Ishikawa (cell line): ENCODE measurements around the gene VSIG8.

Experiments
- CEBPB ChIP-seq: IDR thresholded peaks from 2 replicates; pipeline ENCODE4 v1.6.1; 2012
- CREB1 ChIP-seq: IDR thresholded peaks from 2 replicates; pipeline ENCODE4 v1.6.1; 2012; ENCODE audit warnings: low read depth
- EGR1 ChIP-seq: IDR thresholded peaks from 2 replicates; pipeline ENCODE4 v1.6.1; 2012
- EP300 ChIP-seq: IDR thresholded peaks from 2 replicates; pipeline ENCODE4 v1.6.1; 2012; ENCODE audit warnings: borderline replicate concordance
- FOXM1 ChIP-seq: IDR thresholded peaks from 2 replicates; pipeline ENCODE4 v1.6.1; 2012; ENCODE audit warnings: low read depth, borderline replicate concordance
- MAX ChIP-seq: IDR thresholded peaks from 2 replicates; pipeline ENCODE4 v1.6.1; 2012
- NFIC ChIP-seq: IDR thresholded peaks from 2 replicates; pipeline ENCODE4 v1.6.1; 2012
- RAD21 ChIP-seq: IDR thresholded peaks from 2 replicates; pipeline ENCODE4 v1.6.1; 2012; ENCODE audit warnings: low read depth
- REST ChIP-seq: IDR thresholded peaks from 2 replicates; pipeline ENCODE4 v1.6.1; 2012; ENCODE audit warnings: low read depth, mild to moderate bottlenecking
- TAF1 ChIP-seq: IDR thresholded peaks from 2 replicates; pipeline ENCODE4 v1.6.1; 2012; ENCODE audit warnings: low read depth, mild to moderate bottlenecking
- TCF12 ChIP-seq: IDR thresholded peaks from 2 replicates; pipeline ENCODE4 v1.6.1; 2012; ENCODE audit warnings: low read depth
- TEAD4 ChIP-seq: IDR thresholded peaks from 2 replicates; pipeline ENCODE4 v1.6.1; 2012
- USF1 ChIP-seq: IDR thresholded peaks from 2 replicates; pipeline ENCODE4 v1.6.1; 2012
- YY1 ChIP-seq: IDR thresholded peaks from 2 replicates; pipeline ENCODE4 v1.6.1; 2012; ENCODE audit warnings: low read depth
- ZBTB7A ChIP-seq: IDR thresholded peaks from 2 replicates; pipeline ENCODE4 v1.6.1; 2012; ENCODE audit warnings: low read depth

VSIG8 gene

GRCh38 chr1:159868766-159869165, 6.3 kb upstream of the VSIG8 start:
- no peak for TF ChIP-seq TAF1
- no peak for TF ChIP-seq MAX
- no peak for TF ChIP-seq REST
- no peak for TF ChIP-seq TEAD4

GRCh38 chr1:159867664-159868026, 5.2 kb upstream of the VSIG8 start:
- TF ChIP-seq TCF12 (0 out of 2 replicates have a peak, but pooled peaks have one; percentile 31), CREB1 (no peak), MAX (peak; percentile 53; the same call in 1 of the 2 replicates)

DNA sequence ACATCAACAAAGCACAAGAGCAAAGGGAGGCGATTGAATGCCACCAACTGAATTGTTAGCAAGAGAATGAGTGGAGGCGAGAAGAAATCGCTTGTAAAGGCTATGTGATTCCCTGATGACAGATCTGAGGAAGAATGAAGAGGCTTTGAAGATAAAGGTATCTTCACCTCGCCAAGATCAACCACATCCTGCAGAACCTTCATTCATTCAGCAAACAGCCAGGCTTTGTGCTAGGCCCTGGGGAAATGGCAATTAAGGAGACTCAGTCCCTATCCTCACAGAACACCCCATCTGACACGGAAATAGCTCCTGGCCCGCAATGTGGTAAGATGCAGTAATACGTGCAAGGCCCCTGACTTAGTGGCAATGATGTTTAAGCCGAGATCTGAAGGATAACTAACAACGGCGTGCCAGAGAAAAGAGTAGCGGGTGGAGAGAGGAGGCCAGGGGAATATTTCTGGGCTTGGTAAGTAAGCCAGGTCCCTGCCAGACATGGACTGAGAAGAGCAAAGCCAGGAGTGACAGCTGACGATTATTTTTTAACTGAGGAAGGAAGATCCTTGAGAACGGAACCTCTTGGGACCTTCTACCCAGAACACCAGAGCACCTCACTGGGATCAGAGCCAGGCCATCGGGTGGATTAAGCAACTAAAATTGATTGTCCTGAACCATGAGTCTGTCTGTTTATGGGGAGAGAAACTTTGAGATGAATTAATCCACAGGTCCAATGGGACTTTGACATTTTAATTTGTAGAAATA, 4.6 kb upstream of the VSIG8 start:
- TF ChIP-seq FOXM1 (no peak), EGR1 (no peak), EP300 (no peak), TEAD4 (no peak), REST (no peak), CREB1 (no peak), TCF12 (no peak), RAD21 (no peak), YY1 (no peak)

- TF ChIP-seq NFIC: no peak
- TF ChIP-seq YY1: no peak
- TF ChIP-seq CEBPB: no peak
- TF ChIP-seq MAX: no peak
- TF ChIP-seq CREB1: no peak
- no peak for TF ChIP-seq USF1
- TF ChIP-seq TCF12: no peak
- TF ChIP-seq EP300: no peak
- TF ChIP-seq RAD21: no peak
- TF ChIP-seq TAF1: no peak
Measured at GRCh38 chr1:159866066-159866465, 3.6 kb upstream of the VSIG8 start.

DNA sequence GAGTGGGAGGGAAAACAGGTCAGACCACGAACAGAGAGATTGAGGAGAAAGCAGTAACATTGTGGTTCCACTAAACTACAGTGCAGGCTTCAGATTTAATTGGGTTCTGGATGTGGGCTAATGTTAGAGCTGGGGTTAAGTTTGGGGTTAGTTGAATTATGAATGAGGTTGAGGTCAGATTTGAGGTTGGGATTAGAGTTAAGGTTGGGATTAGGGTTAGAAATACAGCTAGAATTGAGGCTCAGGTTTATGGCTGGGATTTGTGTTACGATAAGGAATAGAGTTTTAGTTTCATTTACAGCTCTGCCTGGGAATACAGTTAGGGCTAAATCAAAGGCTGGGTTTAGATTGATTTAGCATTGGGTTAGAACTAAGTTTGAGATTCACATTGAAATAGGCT, 1.8 kb upstream of the VSIG8 start:
- TF ChIP-seq CEBPB (no peak), EGR1 (no peak), FOXM1 (no peak), REST (no peak)

- no peak for TF ChIP-seq REST
- no peak for TF ChIP-seq ZBTB7A
- TF ChIP-seq NFIC: no peak
- no peak for TF ChIP-seq YY1
- no peak for TF ChIP-seq TEAD4
- no peak for TF ChIP-seq MAX
- TF ChIP-seq EP300: no peak
- TF ChIP-seq USF1: no peak
- no peak for TF ChIP-seq CEBPB
- no peak for TF ChIP-seq FOXM1
- no peak for TF ChIP-seq RAD21
- TF ChIP-seq EGR1: no peak
- TF ChIP-seq CREB1: no peak
- no peak for TF ChIP-seq TCF12
- no peak for TF ChIP-seq TAF1
Measured at GRCh38 chr1:159862031-159862430, 426 bp downstream of the VSIG8 start.
